Transverse colon (tissue), 3 donors: ENCODE results near the gene KRT23.

Source experiments
- POLR2A ChIP-seq: fragments of 450-650 bp; IDR thresholded peaks from one replicate; pipeline ENCODE4 v1.6.1; 2016; ENCODE audit warnings: antibody characterized with exemption, mild to moderate bottlenecking, moderate library complexity
- TF ChIP-seq, protein P1 (sequence below), 5 experiments: fragments of 200-600 bp in 3 of 5; fragments of 450-650 bp in 2 of 5; sonication (generic) in 3 of 5; IDR thresholded peaks; 1 replicate in 2 of 5; 2 replicates in 3 of 5; pipeline ENCODE4 v1.5.1; 2016 to 2017; ENCODE audit warnings: antibody characterized with exemption in 5 of 5, inconsistent platforms in 3 of 5, mild to moderate bottlenecking in 2 of 5, moderate library complexity in 1 of 5

DNA sequence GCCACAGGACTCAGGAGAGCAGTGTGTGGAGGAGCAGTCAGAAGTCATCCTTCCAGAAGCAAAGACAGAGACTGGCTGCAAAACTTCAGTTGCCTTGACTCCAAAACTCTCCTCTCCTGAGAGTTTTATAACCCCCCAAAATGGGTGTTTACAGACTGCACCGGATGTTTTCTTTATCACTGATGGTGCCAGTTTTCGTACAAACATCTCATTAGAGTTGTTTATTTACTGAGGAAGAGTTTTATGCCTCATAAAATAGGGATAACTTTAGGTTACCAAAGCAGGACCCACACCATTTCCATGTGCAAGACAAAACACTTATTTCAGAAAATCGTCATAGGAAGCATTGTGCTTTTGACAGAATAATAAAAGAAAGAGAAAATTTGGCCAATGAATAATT, 46.8 kb upstream of the KRT23 start, which contains the start of gene KRT40:
- TF ChIP-seq, protein P1, sequence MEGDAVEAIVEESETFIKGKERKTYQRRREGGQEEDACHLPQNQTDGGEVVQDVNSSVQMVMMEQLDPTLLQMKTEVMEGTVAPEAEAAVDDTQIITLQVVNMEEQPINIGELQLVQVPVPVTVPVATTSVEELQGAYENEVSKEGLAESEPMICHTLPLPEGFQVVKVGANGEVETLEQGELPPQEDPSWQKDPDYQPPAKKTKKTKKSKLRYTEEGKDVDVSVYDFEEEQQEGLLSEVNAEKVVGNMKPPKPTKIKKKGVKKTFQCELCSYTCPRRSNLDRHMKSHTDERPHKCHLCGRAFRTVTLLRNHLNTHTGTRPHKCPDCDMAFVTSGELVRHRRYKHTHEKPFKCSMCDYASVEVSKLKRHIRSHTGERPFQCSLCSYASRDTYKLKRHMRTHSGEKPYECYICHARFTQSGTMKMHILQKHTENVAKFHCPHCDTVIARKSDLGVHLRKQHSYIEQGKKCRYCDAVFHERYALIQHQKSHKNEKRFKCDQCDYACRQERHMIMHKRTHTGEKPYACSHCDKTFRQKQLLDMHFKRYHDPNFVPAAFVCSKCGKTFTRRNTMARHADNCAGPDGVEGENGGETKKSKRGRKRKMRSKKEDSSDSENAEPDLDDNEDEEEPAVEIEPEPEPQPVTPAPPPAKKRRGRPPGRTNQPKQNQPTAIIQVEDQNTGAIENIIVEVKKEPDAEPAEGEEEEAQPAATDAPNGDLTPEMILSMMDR (IDR thresholded peaks at IDR 0.05): no peak
- no peak for TF ChIP-seq POLR2A
